SU-DHL-6 (cell line): ENCODE measurements around the gene ME2.

Experiments used
- CTCF ChIP-seq: fragments of 200-600 bp; sonication (generic); IDR thresholded peaks from one replicate; pipeline ENCODE4 v1.5.1; 2017; ENCODE audit warnings: antibody characterized with exemption, mild to moderate bottlenecking, low read length, moderate library complexity; ENCODE audit not compliant: insufficient read depth, poor library complexity, severe bottlenecking
- EZH2phosphoT487 ChIP-seq: fragments of 200-600 bp; sonication (generic), shearing (Covaris generic); conservative IDR thresholded peaks from 2 replicates; pipeline ENCODE4 v1.6.1; 2018; ENCODE audit warnings: mild to moderate bottlenecking, antibody characterized with exemption, low read length, moderate library complexity, mixed read lengths

- no peak for TF ChIP-seq CTCF
- TF ChIP-seq EZH2phosphoT487, result no peak
Observed at GRCh38 chr18:50935493-50936191, 56.7 kb downstream of the ME2 start.
